ENCODE results near the gene ACTMAP.
"Not testable (repeated sequence)": the region's sequence is repeated elsewhere in the genome, so short reads cannot be mapped to it uniquely, and the experiment has no call there.

The ACTMAP gene

GRCh38 chr19:40750058-40750873, at the start of gene ACTMAP:
Gene ACTMAP, minus strand, starts transcription at chr19:40750477. Its CDS starts 674 bp downstream, at chr19:40749803.
- peak; percentile 97 for DNase-seq

- DNase-seq: no peak
Measured at GRCh38 chr19:40799558-40800338, 49.5 kb upstream of the ACTMAP start.

GRCh38 chr19:40798683-40799557, 48.6 kb upstream of the ACTMAP start, which contains the start of gene EGLN2:
Gene EGLN2, plus strand, starts transcription at chr19:40799191. Its CDS starts 1,382 bp downstream, at chr19:40800573.
- peak; percentile 86 for DNase-seq

GRCh38 chr19:40797963-40798682, 47.8 kb upstream of the ACTMAP start:
- no peak for DNase-seq

GRCh38 chr19:40797166-40797962, 47.1 kb upstream of the ACTMAP start:
- DNase-seq: no peak

GRCh38 chr19:40791996-40792395, 41.7 kb upstream of the ACTMAP start:
- DNase-seq: no peak

GRCh38 chr19:40791349-40791748, 41.1 kb upstream of the ACTMAP start:
- no peak for DNase-seq

- DNase-seq: no peak
Measured at GRCh38 chr19:40786060-40787037, 36.1 kb upstream of the ACTMAP start.

- DNase-seq: no peak
Measured at GRCh38 chr19:40785526-40785925, 35.2 kb upstream of the ACTMAP start.

GRCh38 chr19:40784146-40784545, 33.9 kb upstream of the ACTMAP start:
- not testable (repeated sequence) for DNase-seq

- DNase-seq: no peak
Measured at GRCh38 chr19:40783711-40784110, 33.4 kb upstream of the ACTMAP start.

GRCh38 chr19:40781140-40781539, 30.9 kb upstream of the ACTMAP start:
- no peak for DNase-seq

GRCh38 chr19:40780582-40780981, 30.3 kb upstream of the ACTMAP start:
- no peak for DNase-seq

- no peak for DNase-seq
Measured at GRCh38 chr19:40778706-40779284, 28.5 kb upstream of the ACTMAP start.

GRCh38 chr19:40777937-40778705, 27.8 kb upstream of the ACTMAP start, which contains the start of gene RAB4B:
Gene RAB4B, plus strand, starts transcription at chr19:40778247. Its CDS starts 129 bp downstream, at chr19:40778376.
- peak; percentile 94 for DNase-seq

- no peak for DNase-seq
Measured at GRCh38 chr19:40777645-40777936, 27.3 kb upstream of the ACTMAP start.

- peak; percentile 87 for DNase-seq
Measured at GRCh38 chr19:40776932-40777644, 26.8 kb upstream of the ACTMAP start.

GRCh38 chr19:40776364-40776763, 26.1 kb upstream of the ACTMAP start:
- no peak for DNase-seq

All from NCI-H2081 treated with DMSO at 0.1 percent for 48 hours (cell line).